ENCODE measurements around the gene TPO. TPM values are rescaled to one million over a fixed set of nuclear protein-coding genes. Genes with fewer than 3 reads are reported as not detected.

TPO gene
- polyA plus RNA-seq, 1 donor, result 0.20 TPM

DNA sequence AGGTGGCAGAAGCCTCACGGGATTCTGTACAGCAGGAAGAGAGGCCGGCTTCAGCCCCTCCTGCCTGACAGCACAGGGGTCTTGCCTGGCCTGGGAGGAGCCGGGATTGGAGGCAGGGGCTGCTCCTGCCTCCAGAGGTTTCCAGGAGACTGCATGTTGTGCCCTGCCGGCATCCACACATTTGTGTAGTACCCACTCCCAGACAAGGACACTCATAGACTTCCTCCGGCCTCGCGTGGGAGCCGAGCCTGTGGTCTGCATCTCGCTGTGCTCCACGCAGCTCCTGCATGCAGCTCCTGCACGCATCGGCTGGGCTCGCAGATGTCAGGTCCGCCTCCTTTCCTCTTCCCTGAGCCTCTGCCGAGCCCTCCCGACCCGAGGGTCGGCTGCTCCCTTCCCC is 34.7 kb downstream of the TPO start:
- no peak for DNase-seq

- no peak for DNase-seq
These were observed 37.7 kb downstream of the TPO start for GRCh38 chr2:1450915-1451314.

DNA sequence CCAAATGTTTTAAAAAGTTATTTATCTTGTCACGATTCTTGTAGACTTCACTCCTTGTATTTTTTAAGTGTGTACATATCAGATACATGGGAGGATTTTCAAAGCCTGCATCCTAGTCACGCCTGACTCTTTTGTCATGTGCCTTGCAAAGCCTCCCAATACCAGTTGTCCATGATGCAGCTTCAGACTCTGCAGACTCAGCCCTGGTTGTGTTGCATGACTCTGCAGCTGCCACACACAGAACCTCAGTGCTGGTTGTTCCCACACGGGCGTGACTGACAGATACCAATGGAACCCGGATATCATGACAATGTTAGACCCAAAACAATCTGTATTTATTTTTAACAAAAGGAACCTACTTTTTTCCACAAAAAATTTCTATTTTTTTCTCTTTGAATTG is 38.2 kb downstream of the TPO start:
- no peak for DNase-seq

GRCh38 chr2:1453561-1453960 is 40.3 kb downstream of the TPO start:
- DNase-seq, result no peak

DNA sequence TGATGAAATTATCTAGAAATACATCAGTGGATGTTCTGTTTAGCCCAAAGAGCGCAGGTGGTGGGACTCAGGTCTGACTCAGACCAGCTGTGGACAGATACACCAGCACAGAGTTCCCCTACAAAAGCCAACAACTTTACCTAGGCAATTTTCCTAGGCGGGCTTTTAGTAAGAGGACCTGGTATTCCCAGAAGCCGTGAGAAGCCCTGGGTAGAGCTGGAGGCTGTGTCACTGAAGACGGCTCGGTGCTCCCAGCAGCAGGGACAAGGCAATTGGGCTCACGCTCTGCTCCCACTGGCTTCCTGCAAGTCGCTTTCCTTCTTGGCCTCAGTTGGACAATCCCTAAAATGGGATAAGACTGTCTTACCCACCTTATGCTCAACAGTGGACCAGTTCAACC is 41.1 kb downstream of the TPO start:
- DNase-seq, result no peak

GRCh38 chr2:1455466-1455865 is 42.2 kb downstream of the TPO start:
- DNase-seq, result no peak

DNA sequence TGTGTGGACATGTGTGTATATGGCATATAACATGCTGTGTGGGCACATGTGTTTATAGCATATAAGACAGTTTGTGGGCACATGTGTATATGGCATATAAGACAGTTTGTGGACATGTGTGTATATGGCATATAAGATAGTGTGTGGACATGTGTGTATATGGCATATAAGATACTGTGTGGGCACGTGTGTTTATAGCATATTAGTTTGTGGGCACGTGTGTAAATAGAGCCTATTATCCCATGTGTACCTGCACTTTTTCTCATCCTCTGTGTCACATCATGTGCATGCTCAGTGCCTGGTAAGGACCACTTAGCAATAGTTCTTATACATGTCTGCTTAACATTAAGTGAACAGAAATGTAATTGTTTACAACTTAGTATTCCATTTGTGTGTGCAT is 45.2 kb downstream of the TPO start:
- no peak for DNase-seq

GRCh38 chr2:1459727-1460126 is 46.5 kb downstream of the TPO start:
- no peak for DNase-seq

- no peak for DNase-seq
These were observed 47.7 kb downstream of the TPO start for GRCh38 chr2:1460851-1461418.

DNA sequence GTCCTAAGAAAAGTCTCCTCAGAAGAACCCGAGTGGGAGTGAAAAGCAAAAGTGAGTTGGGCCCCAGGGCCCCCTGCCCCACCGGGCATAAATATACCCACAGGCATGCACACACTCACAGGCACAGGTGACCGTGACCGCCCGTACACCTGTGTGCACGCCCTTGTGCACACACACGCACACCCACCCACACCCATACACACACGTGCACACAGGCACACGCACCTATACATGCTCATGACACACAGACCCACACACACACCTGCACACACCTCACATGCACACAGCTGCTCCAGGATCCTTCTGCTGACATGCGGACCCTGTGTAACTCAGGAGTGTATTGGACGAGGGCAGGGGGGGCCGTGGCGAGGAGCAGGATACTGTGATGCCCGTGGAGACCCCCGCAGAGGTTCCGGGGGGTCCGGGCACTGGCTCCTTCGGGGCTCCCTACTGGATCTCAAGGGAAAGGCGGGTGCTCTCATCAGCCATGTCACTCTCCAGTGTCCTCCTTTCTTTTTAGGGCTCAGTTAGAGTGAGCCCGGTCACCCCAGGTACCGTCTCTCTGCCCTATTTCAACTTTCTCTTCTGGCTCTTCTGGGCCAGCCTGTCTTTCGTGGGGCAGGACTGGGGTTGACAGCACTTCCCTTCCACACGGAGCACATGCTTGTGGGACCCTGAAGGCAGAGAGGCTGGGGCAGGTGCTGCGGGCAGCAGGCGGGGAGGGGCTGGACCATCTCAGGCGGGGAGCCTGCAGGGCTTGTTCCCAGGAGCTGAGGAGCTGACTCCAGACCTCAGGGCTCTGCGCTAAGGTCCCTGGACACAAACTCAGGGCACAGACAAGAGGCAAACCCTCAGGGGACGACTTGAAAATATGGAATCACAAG is 48.5 kb downstream of the TPO start:
- no peak for DNase-seq

GRCh38 chr2:1462994-1463393 is 49.7 kb downstream of the TPO start:
- no peak for DNase-seq

DNA sequence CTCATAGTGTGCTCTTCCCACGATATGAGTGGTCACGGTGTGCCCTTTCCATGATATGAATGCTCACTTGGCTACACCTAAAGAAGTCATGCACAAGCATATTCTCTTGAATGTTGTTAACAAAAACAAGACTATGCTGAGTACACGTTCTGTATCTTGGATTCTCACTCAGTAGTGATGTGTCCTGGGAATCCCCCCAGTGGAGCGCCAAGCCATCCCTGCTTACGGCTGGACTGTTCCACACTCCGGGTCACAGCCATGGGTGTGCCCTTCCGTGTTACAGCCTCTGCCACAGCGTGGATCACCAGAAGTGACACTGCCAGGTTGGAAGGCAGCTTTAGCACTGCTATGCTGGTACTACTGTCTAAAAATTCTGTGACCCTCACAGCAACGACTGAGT is 59.1 kb downstream of the TPO start:
- no peak for DNase-seq

DNA sequence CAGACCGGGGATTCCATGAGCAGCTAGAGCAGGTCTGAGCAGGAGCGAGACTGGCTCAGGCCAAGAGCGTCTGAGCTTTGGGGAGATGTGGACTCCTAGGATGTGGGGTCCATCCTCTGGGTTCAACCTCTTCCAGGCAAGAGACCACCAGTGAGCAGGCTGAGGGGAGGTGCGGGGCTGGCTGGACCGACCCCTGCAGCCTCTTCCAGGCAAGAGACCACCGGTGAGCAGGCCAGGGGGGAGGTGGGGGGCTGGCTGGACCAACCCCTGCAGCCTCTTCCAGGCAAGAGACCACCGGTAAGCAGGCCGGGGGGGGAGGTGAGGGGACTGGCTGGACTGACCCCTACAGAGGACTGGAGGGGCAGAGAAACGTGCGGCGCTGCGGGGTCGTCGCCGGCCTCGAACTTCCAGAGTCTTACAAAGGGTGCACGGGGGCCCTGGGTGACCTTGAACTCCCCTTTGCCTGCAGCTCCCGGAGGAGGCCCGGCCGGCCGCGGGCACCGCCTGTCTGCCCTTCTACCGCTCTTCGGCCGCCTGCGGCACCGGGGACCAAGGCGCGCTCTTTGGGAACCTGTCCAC is 63.4 kb downstream of the TPO start:
- DNase-seq, result no peak

- DNase-seq, result no peak
These were observed 64.2 kb downstream of the TPO start for GRCh38 chr2:1477196-1478040.

DNA sequence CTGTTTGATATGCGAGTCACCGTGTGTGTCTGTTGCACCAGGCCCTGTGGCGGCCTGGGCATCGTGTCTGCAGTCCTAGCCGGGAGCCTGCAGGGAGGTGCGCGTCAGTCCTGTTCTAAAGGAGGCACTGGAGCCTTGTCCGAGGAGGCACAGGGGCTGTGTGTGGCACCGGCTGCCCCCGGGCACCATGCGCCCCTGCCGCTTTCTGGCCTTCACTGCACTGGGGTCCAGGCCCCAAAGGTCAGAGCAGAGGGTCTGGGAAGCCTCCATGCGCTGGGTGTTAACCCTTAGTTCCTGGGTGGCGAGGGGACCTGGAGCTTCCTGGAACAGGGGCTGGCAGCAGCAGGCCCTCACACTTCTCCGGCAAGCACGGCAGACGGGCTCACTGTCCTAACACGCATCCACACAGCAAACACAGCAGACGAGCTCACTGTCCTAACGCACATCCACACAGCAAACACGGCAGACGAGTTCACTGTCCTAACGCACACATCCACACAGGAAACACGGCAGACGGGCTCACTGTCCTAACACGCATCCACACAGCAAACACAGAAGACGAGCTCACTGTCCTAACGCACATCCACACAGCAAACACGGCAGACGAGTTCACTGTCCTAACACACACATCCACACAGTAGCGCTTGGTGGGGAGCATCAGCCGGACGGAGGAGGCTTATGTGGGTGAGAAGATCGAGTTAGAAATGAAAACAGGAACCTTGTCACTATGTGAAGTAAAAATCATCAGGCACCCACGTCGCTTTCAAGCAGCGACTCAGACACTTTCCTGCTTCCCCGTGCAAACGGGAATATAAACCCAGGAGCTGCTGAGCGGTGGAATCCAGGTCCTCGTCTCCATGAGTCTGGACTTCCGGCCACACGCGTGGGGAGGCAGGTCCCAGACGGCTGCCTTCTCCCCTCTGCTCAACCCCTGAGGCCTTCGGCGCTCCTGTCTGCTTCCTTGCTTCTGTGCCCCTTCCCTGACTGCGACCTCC is 65.3 kb downstream of the TPO start:
- DNase-seq, result no peak

- DNase-seq, result no peak
These were observed 66.1 kb downstream of the TPO start for GRCh38 chr2:1479346-1479745.

- DNase-seq, result no peak
These were observed 67.4 kb downstream of the TPO start for GRCh38 chr2:1480671-1481076.

GRCh38 chr2:1481406-1482252 is 68.4 kb downstream of the TPO start:
- no peak for DNase-seq

- no peak for DNase-seq
These were observed 69.0 kb downstream of the TPO start for GRCh38 chr2:1482253-1482675.

DNA sequence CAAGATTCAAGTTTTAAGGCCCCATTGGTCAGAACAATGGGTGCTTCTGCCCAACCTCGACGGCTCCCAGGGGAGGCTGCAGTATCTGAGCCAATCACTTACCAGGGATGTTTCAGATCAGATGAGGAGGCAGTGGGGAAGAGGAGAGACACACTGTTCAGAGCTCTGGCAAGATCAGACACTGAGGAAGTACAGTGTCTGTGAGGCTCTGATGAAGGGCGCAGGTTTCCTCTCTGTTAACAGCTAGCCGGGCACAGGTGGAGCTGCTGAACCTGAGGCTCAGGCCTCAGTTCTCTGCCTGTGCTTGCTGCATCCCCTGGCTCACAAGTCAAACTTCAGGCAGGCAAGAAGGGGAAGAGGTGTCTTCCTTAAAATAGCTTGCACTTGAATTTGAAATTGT is 69.7 kb downstream of the TPO start:
- no peak for DNase-seq
